ENCODE measurements around the gene FUBP1. TPM values are rescaled to one million over a fixed set of nuclear protein-coding genes. Genes with fewer than 3 reads are reported as not detected.
A peak's percentile ranks its signal among the peaks of the same experiment; 100 is the strongest.
"Not testable (repeated sequence)": the region's sequence is repeated elsewhere in the genome, so short reads cannot be mapped to it uniquely, and the experiment has no call there.

Gene FUBP1
- total RNA-seq, 6 experiments from 2014 or later = 94.7 to 125 (median 119) TPM

GRCh38 chr1:77987919-77988318 is 9.0 kb upstream of the FUBP1 start:
- H3K4me3 Mint-ChIP-seq = no peak overlapping the region
- peaks cover 20% of the 10 kb centered on the region for H3K36me3 Mint-ChIP-seq (ENCODE audit: low read depth)
- no peak overlapping the region; the same call in 1 of the 2 replicates for H3K27ac Mint-ChIP-seq
- TF ChIP-seq CTCF (IDR thresholded peaks at IDR 0.05) = no peak
- peaks cover 74% of the 10 kb centered on the region for H3K4me1 Mint-ChIP-seq (ENCODE audit: low read depth)
- H3K27me3 Mint-ChIP-seq (ENCODE audit: insufficient read depth) = no peaks in the 10 kb centered on the region
- DNase-seq = no peak
- H3K9me3 Mint-ChIP-seq = no peaks in the 10 kb centered on the region

DNA sequence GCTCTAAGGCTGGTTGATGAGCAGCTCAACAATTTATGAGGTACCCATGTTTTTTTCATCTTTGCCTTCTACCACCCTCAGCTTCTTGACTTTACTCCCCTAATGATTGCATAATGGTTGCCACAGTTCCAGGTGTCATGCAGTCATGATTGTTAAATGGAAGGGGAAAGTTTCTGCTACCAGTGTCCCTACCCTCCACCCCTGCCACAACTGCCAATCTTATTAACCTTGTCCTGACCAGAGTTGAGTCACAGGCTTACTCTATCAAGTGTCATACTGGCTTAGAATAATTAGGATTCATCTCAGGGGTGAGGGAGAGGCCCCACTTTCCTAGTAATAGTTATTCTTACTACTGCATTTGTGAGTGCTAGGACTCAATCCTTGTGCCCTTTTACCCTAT is 7.9 kb upstream of the FUBP1 start:
- DNase-seq = no peak
- no peak overlapping the region for H3K4me3 Mint-ChIP-seq
- H3K27me3 Mint-ChIP-seq (ENCODE audit: insufficient read depth) = no peaks in the 10 kb centered on the region
- peaks cover 20% of the 10 kb centered on the region for H3K36me3 Mint-ChIP-seq (ENCODE audit: low read depth)
- no peak for TF ChIP-seq CTCF (IDR thresholded peaks at IDR 0.05)
- H3K4me1 Mint-ChIP-seq (ENCODE audit: low read depth) = peaks cover 77% of the 10 kb centered on the region
- H3K9me3 Mint-ChIP-seq = no peaks in the 10 kb centered on the region
- no peak overlapping the region for H3K27ac Mint-ChIP-seq

DNA sequence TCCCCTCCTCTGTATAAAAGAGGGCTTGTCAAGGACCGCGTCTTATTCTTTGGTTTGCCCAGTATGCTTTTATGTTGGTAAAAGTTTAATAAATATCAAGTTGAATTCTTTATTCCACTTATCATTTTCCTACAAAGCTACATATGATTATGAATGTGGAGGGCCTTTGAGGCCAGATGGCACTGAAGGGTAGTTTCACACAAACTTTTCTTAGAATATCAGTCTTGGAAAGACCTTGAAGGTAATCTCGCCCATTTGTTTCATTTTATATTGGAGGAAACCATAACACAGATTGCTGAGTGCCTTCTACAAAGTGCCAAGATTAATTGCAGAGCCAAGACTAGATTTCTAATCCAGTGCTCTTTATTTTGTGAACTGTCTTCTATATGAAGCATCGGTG is 5.8 kb upstream of the FUBP1 start:
- Mint-ChIP-seq H3K9me3 (no peaks in the 10 kb centered on the region), H3K27ac (no peak overlapping the region), H3K36me3 (ENCODE audit: low read depth) (peaks cover 19% of the 10 kb centered on the region), H3K27me3 (ENCODE audit: insufficient read depth) (no peaks in the 10 kb centered on the region; the same call in 1 of the 2 replicates), H3K4me1 (ENCODE audit: low read depth) (peaks cover 81% of the 10 kb centered on the region), H3K4me3 (no peak overlapping the region)
- no peak for TF ChIP-seq CTCF (IDR thresholded peaks at IDR 0.05)
- DNase-seq = no peak

DNA sequence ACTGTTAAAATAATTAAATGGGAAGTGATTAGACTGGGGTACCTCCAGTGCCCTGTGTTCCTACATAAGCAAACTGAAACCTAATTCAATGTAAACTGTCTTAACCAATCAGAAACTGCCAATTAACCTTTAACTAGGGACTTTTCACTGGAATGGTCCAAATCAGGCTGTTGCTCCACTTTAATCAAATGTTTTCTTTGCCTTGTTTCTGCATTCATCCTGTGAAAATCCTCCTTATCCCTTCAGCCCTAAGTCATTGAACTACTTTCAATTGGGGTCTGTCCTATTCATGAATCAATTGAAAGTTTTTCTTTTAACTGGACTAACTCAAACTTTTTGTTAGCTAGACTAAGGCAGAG is 5.1 kb upstream of the FUBP1 start:
- DNase-seq = no peak
- Mint-ChIP-seq H3K27ac (no peak overlapping the region), H3K4me1 (ENCODE audit: low read depth) (peaks cover 74% of the 10 kb centered on the region), H3K4me3 (no peak overlapping the region), H3K9me3 (no peaks in the 10 kb centered on the region), H3K27me3 (ENCODE audit: insufficient read depth) (no peaks in the 10 kb centered on the region; the same call in 1 of the 2 replicates), H3K36me3 (ENCODE audit: low read depth) (peaks cover 14% of the 10 kb centered on the region)
- TF ChIP-seq CTCF (IDR thresholded peaks at IDR 0.05) = no peak

GRCh38 chr1:77983352-77983996 is 4.6 kb upstream of the FUBP1 start:
- not testable (repeated sequence) for H3K9me3 Mint-ChIP-seq; H3K4me3 Mint-ChIP-seq; DNase-seq; H3K27ac Mint-ChIP-seq; H3K27me3 Mint-ChIP-seq (ENCODE audit: insufficient read depth)
- Mint-ChIP-seq H3K4me1 (ENCODE audit: low read depth) (peaks cover 69% of the 10 kb centered on the region), H3K36me3 (ENCODE audit: low read depth) (peaks cover 14% of the 10 kb centered on the region)

- H3K27me3 Mint-ChIP-seq (ENCODE audit: insufficient read depth) = no peaks in the 10 kb centered on the region; the same call in 1 of the 2 replicates
- H3K4me3 Mint-ChIP-seq = no peak overlapping the region
- no peak overlapping the region for H3K27ac Mint-ChIP-seq
- DNase-seq = peak; percentile 95
- H3K4me1 Mint-ChIP-seq (ENCODE audit: low read depth) = peaks cover 49% of the 10 kb centered on the region
- TF ChIP-seq CTCF (IDR thresholded peaks at IDR 0.05) = no peak
- 0 out of 2 replicates have a peak, but pooled peaks cover 7% of the 10 kb centered on the region for H3K9me3 Mint-ChIP-seq
- peaks cover 25% of the 10 kb centered on the region for H3K36me3 Mint-ChIP-seq (ENCODE audit: low read depth)
Observed at GRCh38 chr1:77978293-77978968, 441 bp downstream of the FUBP1 start.

All from HFFc6 (cell line).